Activated naive CD8-positive, alpha-beta T cell treated with anti-CD3 and anti-CD28 coated beads, Interleukin-2, amount 10 ng/mL, durations not matched to agents 7 days and 5 days (primary cell): ENCODE measurements around the gene AFG1L. TPM values are rescaled to one million over a fixed set of nuclear protein-coding genes. Genes with fewer than 3 reads are reported as not detected.
"Not testable (repeated sequence)": the region's sequence is repeated elsewhere in the genome, so short reads cannot be mapped to it uniquely, and the experiment has no call there.

ENCODE experiments used
- ATAC-seq: fragments of 150-1000 bp; cut with Tn5 transposase; one replicate; pipeline ENCODE4 v1.10.0; 2021; ENCODE audit warnings: low read depth, moderate library complexity
- POLR2A ChIA-PET: fragments of 350-600 bp; sonication (Branson Sonifier 250); formaldehyde crosslinking; loops from one replicate; lab custom pipeline; 2021; ENCODE audit warnings: antibody characterized with exemption; lab: Charles Lee
- DNase-seq: peaks from one replicate; pipeline ENCODE4 v3.0.0; 2021
- H3K27ac Mint-ChIP-seq: one replicate; pipeline ENCODE4 v1.8.0; 2022; ENCODE audit warnings: mild to moderate bottlenecking, mixed read lengths
- H3K27me3 Mint-ChIP-seq: one replicate; pipeline ENCODE4 v1.8.0; 2022; ENCODE audit warnings: mild to moderate bottlenecking, moderate library complexity, mixed read lengths
- H3K36me3 Mint-ChIP-seq: one replicate; pipeline ENCODE4 v1.8.0; 2021; ENCODE audit warnings: mild to moderate bottlenecking, mixed read lengths
- H3K4me1 Mint-ChIP-seq: one replicate; pipeline ENCODE4 v1.8.0; 2021; ENCODE audit warnings: mixed read lengths
- H3K4me3 Mint-ChIP-seq: one replicate; pipeline ENCODE4 v1.8.0; 2022; ENCODE audit warnings: mild to moderate bottlenecking, moderate library complexity, mixed read lengths
- H3K9me3 Mint-ChIP-seq: one replicate; pipeline ENCODE4 v1.8.0; 2021; ENCODE audit warnings: mixed read lengths
- total RNA-seq, 2 experiments: library from RNA; stranded (reverse); gene quantifications; one replicate each; pipeline ENCODE4 v1.2.3, GENCODE V29; 2021

AFG1L gene
- total RNA-seq, 2 experiments from 2014 or later: 4.9 to 5.5 TPM

DNA sequence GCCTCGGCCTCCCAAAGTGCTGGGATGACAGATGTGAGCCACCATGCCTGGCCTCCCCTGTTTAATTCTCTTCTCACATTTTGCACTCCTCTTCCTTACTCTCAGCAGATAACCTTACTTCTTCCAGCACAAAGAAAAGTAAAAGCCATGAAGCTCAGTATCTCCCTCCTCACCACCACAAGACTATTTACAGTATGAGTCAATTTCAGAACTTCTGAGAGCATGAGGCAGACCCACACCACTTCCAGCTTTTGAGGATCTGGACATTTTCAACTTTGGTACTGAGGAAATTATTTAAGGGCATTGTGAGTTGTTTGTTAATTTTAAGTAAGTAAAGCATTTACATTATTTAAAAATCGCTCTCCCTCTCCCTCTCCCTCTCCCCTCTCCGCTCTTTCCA, 26.0 kb upstream of the AFG1L start:
- ATAC-seq: no peak
- Mint-ChIP-seq H3K9me3 (no peaks in the 10 kb centered on the region), H3K4me3 (no peak overlapping the region), H3K27me3 (peaks cover 6% of the 10 kb centered on the region), H3K27ac (no peak overlapping the region), H3K4me1 (peaks cover 3% of the 10 kb centered on the region), H3K36me3 (no peaks in the 10 kb centered on the region)
- POLR2A ChIA-PET: interaction anchor here (0.6 to 0.8 kb wide), 2 partner anchors 20 to 27 kb away, joined by 3 read pairs; no protein-coding TSS in a partner anchor
- DNase-seq: no peak

DNA sequence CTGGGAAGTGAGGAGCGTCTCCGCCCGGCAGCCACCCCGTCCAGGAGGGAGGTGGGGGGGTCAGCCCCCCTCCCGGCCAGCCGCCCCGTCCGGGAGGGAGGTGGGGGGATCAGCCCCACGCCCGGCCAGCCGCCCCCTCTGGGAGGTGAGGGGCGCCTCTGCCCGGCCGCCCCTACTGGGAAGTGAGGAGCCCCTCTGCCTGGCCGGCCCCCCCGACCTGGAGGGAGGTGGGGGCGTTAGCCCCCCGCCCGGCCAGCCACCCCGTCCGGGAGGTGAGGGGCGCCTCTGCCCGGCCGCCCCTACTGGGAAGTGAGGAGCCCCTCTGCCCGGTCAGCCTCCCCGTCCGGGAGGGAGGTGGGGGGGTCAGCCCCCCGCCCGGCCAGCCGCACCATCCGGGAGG, 24.9 kb upstream of the AFG1L start:
- not testable (repeated sequence) for ATAC-seq, H3K4me3 Mint-ChIP-seq

DNA sequence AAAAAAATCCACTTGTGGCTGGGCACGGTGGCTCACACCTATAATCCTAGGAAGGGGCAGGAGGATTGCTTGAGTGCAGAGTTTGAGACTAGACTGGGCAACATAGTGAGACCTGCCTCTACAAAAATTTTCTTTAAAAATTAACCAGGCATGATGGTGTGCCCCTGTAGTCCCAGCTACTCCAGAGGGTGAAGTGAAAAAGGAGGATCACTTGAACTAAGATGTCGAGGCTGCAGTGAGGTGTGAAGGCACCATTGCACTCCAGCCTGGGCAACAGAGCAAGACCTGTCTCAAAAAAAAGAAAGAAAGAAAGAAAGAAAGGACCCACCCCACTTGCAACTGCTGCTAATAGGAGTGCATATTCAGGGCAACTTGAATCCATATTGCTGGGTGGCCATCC, 20.3 kb upstream of the AFG1L start:
- Mint-ChIP-seq H3K27me3 (peaks cover 14% of the 10 kb centered on the region), H3K4me1 (no peaks in the 10 kb centered on the region), H3K4me3 (no peak overlapping the region), H3K27ac (no peak overlapping the region), H3K9me3 (no peaks in the 10 kb centered on the region), H3K36me3 (no peaks in the 10 kb centered on the region)
- ATAC-seq (no peak), DNase-seq (no peak)
- POLR2A ChIA-PET: interaction anchor here (0.5 kb wide), 1 partner anchor 8 kb away, joined by 3 read pairs; no protein-coding TSS in a partner anchor

More for the DNA sequence above, 24.9 kb upstream of the AFG1L start:
- H3K27ac Mint-ChIP-seq, H3K27me3 Mint-ChIP-seq, H3K36me3 Mint-ChIP-seq, POLR2A ChIA-PET, H3K4me1 Mint-ChIP-seq, H3K9me3 Mint-ChIP-seq, DNase-seq: not testable (repeated sequence)

DNA sequence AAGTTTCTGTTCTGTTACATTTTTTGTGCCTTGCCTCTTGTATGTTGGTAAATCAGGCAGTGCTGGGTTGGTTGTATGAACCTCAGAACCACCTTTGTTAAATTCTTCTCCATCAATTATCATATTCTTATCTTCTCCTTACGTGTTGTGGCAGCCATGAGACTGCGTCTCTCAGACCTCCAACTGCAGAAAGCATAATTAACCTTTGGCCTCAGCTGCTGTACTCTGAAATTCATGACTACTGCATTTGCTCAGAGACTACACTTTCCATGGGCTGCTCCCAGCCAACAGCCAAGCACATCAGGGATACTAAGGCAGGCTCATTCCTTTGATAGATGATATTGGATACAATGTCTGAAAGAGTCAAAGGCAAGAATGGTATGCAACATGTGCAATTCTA, 18.9 kb upstream of the AFG1L start:
- DNase-seq: no peak
- Mint-ChIP-seq H3K27ac (no peak overlapping the region), H3K4me3 (no peak overlapping the region), H3K4me1 (no peaks in the 10 kb centered on the region), H3K36me3 (no peaks in the 10 kb centered on the region), H3K27me3 (peaks cover 19% of the 10 kb centered on the region), H3K9me3 (no peaks in the 10 kb centered on the region)
- POLR2A ChIA-PET: no interaction called here
- no peak for ATAC-seq

DNA sequence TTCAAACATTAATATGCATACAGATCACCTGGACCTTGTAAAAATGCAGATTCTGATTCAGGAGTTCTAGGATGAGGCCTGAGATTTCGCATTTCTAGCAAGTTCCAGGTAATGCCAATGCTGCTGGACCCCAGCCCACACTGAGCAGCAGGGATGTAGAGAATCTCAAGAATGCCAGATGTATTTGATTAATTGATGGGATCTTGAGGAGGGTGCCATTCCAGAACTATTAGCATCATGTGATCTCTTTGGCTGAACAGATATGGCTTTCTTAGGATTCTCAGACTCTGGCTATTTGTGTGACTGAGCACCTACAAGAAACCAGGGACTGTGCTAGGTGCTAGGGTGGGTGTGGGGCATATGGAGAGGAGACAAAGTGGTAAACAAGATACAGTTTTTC, 17.6 kb upstream of the AFG1L start:
- Mint-ChIP-seq H3K36me3 (no peaks in the 10 kb centered on the region), H3K4me1 (no peaks in the 10 kb centered on the region), H3K9me3 (no peaks in the 10 kb centered on the region), H3K27me3 (peaks cover 19% of the 10 kb centered on the region), H3K4me3 (no peak overlapping the region), H3K27ac (no peak overlapping the region)
- DNase-seq: no peak
- POLR2A ChIA-PET: no interaction called here
- ATAC-seq: no peak

DNA sequence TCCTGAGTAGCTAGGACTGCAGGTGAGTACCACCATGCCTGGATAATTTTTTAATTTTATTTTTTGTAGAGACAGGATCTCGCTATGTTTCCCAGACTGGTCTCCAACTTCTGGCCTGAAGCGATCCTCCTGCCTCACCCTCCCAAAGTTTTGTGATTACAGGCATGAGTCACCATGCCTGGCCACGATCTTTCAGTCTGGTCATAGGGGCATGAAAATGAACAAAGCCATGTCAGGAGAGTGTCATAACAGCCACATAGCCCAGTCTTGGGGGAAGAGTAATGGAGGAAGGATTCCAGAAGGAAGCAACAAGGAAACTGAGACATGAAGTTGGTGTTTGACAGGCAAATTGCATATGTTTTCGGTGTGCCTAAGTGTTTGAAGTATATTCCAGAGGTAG, 17.0 kb upstream of the AFG1L start:
- POLR2A ChIA-PET: no interaction called here
- Mint-ChIP-seq H3K4me1 (no peaks in the 10 kb centered on the region), H3K27me3 (peaks cover 16% of the 10 kb centered on the region), H3K4me3 (no peak overlapping the region), H3K36me3 (no peaks in the 10 kb centered on the region), H3K9me3 (no peaks in the 10 kb centered on the region), H3K27ac (no peak overlapping the region)
- no peak for DNase-seq
- no peak for ATAC-seq

DNA sequence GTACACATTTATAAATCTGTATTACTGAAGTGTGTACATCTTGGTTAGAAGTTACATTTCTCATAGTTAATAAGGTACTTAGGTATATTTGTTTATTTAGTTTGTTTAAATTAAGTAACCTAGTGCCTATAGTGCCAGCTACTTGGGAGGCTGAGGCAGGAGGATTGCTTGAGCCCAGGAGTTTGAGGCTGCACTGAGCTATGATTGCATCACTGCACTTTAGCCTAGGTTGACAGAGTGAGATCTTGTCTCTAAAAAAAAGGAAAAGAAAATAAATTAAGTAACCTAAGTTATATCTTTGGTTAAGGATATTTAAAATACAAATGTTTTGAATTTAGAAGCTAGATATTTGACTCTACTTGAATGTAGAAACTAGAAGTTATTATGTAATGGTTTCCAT, 9.5 kb upstream of the AFG1L start:
- DNase-seq: no peak
- no peak for ATAC-seq
- peaks cover 4% of the 10 kb centered on the region for H3K36me3 Mint-ChIP-seq
- H3K27ac Mint-ChIP-seq: no peak overlapping the region
- H3K27me3 Mint-ChIP-seq: peaks cover 3% of the 10 kb centered on the region
- peaks cover 25% of the 10 kb centered on the region for H3K4me1 Mint-ChIP-seq
- H3K9me3 Mint-ChIP-seq: no peaks in the 10 kb centered on the region
- H3K4me3 Mint-ChIP-seq: no peak overlapping the region
- POLR2A ChIA-PET: interaction anchor here (0.8 kb wide), 1 partner anchor 24 kb away, joined by 4 read pairs; the partner anchor contains the start of gene SNX3

DNA sequence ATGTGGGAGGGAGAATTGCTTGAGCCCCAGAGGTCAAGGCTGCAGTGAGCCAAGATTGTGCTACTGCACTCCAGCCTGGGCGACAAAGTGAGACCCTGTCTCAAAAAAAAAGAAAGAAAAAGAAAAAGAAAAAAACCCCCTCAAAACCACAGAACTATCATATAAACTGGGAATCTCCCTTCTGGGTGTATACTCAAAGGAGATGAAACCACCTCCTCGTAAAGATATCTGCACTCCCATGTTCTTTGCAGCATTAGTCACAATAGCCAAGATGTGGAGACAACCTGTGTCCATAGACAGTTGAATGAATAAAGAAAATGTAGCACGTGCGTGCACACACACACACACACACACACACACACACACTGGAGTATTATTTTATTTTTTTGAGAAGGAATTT, 8.5 kb upstream of the AFG1L start:
- ATAC-seq: no peak

DNA sequence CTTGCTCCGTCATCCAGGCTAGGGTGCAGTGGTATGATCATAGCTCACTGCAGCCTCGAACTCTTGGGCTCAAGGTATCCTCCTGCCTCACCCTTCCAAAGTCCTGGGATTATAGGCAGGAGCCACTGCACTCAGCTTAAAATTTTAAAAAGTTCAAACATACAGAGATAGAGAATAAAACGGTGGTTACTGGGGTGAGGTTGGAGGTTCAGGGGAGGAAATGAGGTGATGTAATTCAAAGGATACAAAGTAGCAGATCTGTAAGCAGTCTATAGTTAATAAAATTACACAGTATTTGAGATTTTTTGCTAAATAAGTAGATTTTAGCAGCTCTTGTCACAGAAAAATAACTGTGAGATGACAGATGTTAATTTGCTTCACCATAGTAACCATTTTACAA, 7.5 kb upstream of the AFG1L start:
- ATAC-seq: peak; percentile 82
- peak overlapping the region; percentile 71 for H3K4me3 Mint-ChIP-seq
- H3K9me3 Mint-ChIP-seq: no peaks in the 10 kb centered on the region
- peaks cover 4% of the 10 kb centered on the region for H3K36me3 Mint-ChIP-seq
- DNase-seq: no peak
- H3K4me1 Mint-ChIP-seq: peaks cover 26% of the 10 kb centered on the region
- peak overlapping the region; percentile 74 for H3K27ac Mint-ChIP-seq
- peaks cover 10% of the 10 kb centered on the region for H3K27me3 Mint-ChIP-seq
- POLR2A ChIA-PET: interaction anchor here (1.1 to 1.2 kb wide), 2 partner anchors 14 to 26 kb away, joined by 3 to 5 read pairs; partner anchors contain the start of gene SNX3

More for the DNA sequence above, 8.5 kb upstream of the AFG1L start:
- POLR2A ChIA-PET: no interaction called here
- H3K4me3 Mint-ChIP-seq: no peak overlapping the region
- peaks cover 6% of the 10 kb centered on the region for H3K27me3 Mint-ChIP-seq
- no peaks in the 10 kb centered on the region for H3K9me3 Mint-ChIP-seq
- no peak for DNase-seq
- H3K27ac Mint-ChIP-seq: no peak overlapping the region
- peaks cover 25% of the 10 kb centered on the region for H3K4me1 Mint-ChIP-seq
- H3K36me3 Mint-ChIP-seq: peaks cover 4% of the 10 kb centered on the region

DNA sequence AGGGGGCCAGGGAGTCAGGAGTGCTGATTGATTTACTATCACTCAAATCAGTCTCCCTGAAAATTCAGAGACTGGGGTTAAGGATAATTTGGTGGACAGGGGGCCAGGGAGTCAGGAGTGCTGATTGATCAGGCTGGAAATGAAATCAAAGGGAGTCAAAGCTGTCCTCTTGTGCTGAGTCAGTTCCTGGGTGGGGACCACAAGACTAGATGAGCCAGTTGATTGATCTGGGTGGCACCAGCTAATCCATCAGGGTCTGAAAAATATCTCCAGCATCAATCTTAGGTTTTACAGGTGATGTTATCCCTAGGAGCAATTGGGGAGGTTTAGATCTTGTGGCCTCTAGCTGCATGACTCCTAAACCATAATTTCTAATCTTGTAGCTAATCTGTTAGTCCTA, 6.1 kb upstream of the AFG1L start:
- peaks cover 26% of the 10 kb centered on the region for H3K4me1 Mint-ChIP-seq
- POLR2A ChIA-PET: interaction anchor here (0.5 to 0.9 kb wide), 2 partner anchors 20 to 631 kb away, joined by 3 read pairs; no protein-coding TSS in a partner anchor
- ATAC-seq: no peak

DNA sequence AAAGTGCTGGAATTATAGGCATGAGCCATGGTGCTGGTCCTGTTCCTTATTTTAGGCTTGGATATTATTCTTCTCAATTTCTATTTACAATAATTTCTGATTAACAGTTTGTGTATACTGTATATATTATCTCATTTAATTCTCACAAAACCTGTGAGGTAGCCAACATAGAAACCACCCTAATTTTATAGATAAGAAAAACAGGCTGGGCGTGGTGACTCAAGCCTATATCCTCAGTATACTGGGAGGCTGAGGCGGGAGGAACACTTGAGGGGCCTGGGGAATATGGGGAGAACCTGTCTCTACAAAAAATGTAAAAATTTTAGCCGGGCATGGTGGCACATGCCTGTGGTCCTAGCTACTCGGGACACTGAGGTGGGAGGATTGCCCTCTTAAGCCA, 3.8 kb upstream of the AFG1L start:
- no peak overlapping the region for H3K27ac Mint-ChIP-seq
- DNase-seq: no peak
- peaks cover 3% of the 10 kb centered on the region for H3K36me3 Mint-ChIP-seq
- ATAC-seq: no peak
- H3K4me1 Mint-ChIP-seq: peaks cover 37% of the 10 kb centered on the region
- no peak overlapping the region for H3K4me3 Mint-ChIP-seq
- H3K27me3 Mint-ChIP-seq: peaks cover 7% of the 10 kb centered on the region
- H3K9me3 Mint-ChIP-seq: no peaks in the 10 kb centered on the region
- POLR2A ChIA-PET: interaction anchor here (1.0 kb wide), 1 partner anchor 30 kb away, joined by 5 read pairs; no protein-coding TSS in a partner anchor

More for the DNA sequence above, 6.1 kb upstream of the AFG1L start:
- Mint-ChIP-seq H3K4me3 (peak overlapping the region; percentile 31), H3K27me3 (peaks cover 8% of the 10 kb centered on the region), H3K9me3 (no peaks in the 10 kb centered on the region), H3K27ac (no peak overlapping the region), H3K36me3 (peaks cover 3% of the 10 kb centered on the region)
- no peak for DNase-seq

DNA sequence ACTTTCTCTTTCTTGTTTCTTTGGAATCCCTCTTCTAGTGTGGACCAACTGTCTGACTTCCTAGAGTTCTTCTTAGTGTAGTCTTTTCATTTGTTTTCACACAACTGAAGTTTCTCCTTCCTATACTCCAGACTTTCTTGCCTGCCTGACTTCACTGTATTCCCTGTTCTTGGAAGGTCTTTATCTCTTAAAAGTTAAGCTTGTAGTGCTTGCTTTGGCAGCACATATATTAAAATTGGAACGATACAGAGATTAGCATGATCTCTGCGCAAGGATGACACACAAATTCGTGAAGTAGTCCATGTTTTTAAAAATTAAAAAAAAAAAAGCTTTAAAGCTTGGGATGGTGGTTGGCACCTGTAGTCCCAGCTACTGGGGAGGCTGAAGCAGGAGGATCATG, 2.3 kb upstream of the AFG1L start:
- H3K9me3 Mint-ChIP-seq, ATAC-seq, H3K27me3 Mint-ChIP-seq, H3K36me3 Mint-ChIP-seq, DNase-seq, POLR2A ChIA-PET, H3K4me3 Mint-ChIP-seq: not testable (repeated sequence)
- H3K4me1 Mint-ChIP-seq: peaks cover 28% of the 10 kb centered on the region
- H3K27ac Mint-ChIP-seq: peak overlapping the region; percentile 45

DNA sequence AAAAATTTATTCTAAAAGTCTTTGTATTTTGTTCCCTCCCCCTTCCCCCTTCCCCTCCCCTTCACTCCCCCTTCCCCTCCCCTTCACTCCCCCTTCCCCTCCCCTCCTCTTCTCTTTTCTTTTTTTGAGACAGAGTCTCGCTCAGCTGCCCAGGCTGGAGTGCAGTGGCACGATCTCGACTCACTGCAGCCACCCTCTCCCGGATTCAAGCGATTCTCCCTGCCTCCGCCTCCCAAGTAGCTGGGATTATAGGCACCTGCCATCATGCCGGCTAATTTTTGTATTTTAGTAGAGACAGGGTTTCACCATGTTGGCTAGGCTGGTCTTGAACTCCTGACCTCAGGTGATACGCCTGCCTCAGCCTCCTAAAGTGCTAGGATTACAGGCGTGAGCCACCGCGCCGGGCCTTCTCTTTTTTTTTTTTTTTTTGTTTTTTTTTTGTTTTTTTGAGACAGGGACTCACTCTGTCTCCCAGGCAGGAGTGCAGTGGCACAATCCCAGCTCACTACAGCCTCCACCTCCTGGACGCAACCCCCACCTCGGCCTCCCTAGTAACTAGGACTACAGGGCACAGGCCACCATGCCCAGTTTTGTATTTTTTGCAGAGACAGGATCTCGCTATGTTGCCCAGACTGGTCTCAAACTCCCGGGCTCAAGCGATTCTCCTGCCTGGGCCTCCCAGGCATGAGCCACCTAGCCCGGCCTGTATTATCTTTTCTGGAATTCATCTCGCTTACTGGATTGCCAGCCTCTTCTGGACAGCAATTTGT, 1.1 kb upstream of the AFG1L start:
- POLR2A ChIA-PET: interaction anchor here (1.0 to 2.5 kb wide), 3 partner anchors 33 to 337 kb away, joined by 3 to 32 read pairs (median 4); partner anchors contain the start of gene SNX3
- peaks cover 7% of the 10 kb centered on the region for H3K27me3 Mint-ChIP-seq
- H3K4me1 Mint-ChIP-seq: peaks cover 25% of the 10 kb centered on the region
- peak overlapping the region; percentile 95 for H3K4me3 Mint-ChIP-seq
- no peak for ATAC-seq
- H3K9me3 Mint-ChIP-seq: no peaks in the 10 kb centered on the region
- DNase-seq: no peak
- H3K27ac Mint-ChIP-seq: peak overlapping the region; percentile 100
- H3K36me3 Mint-ChIP-seq: peaks cover 1% of the 10 kb centered on the region

DNA sequence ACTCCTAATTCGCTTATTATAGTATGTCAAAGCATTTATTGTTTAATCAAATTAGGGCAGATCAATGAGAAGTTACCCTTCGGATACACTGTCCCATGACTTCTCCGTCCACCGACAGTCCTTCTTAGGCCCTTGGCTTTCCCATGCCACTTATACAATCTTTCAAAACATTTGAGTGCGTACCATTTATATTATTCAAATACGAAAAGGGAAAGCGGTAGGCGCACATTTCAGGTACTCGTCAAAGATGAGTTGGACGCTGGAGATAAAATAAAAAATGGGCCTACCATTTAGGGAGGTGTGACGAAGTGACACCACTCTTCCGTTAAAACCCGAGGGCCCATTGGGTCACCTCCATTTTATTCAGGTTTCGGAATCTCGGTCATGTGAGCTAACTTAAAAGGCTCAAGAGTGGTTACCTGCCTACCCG, 542 bp upstream of the AFG1L start:
- H3K4me1 Mint-ChIP-seq: peaks cover 22% of the 10 kb centered on the region
- no peak for DNase-seq
- peaks cover 7% of the 10 kb centered on the region for H3K27me3 Mint-ChIP-seq
- peak; percentile 40 for ATAC-seq
- H3K36me3 Mint-ChIP-seq: peaks cover 1% of the 10 kb centered on the region
- peak overlapping the region; percentile 100 for H3K27ac Mint-ChIP-seq
- POLR2A ChIA-PET: interaction anchor here (1.0 to 2.5 kb wide), 4 partner anchors 33 to 337 kb away, joined by 3 to 32 read pairs (median 4); partner anchors contain the start of gene SNX3
- H3K9me3 Mint-ChIP-seq: no peaks in the 10 kb centered on the region
- peak overlapping the region; percentile 95 for H3K4me3 Mint-ChIP-seq
